Transverse colon (tissue), 3 donors: ENCODE data around the gene ZYX.

ENCODE experiments used
- POLR2A ChIP-seq: fragments of 450-650 bp; IDR thresholded peaks from one replicate; pipeline ENCODE4 v1.6.1; 2016; ENCODE audit warnings: antibody characterized with exemption, mild to moderate bottlenecking, moderate library complexity
- TF ChIP-seq, protein P1 (sequence below), 5 experiments: fragments of 200-600 bp in 3 of 5; fragments of 450-650 bp in 2 of 5; sonication (generic) in 3 of 5; IDR thresholded peaks; 1 replicate in 2 of 5; 2 replicates in 3 of 5; pipeline ENCODE4 v1.5.1; 2016 to 2017; ENCODE audit warnings: antibody characterized with exemption in 5 of 5, inconsistent platforms in 3 of 5, mild to moderate bottlenecking in 2 of 5, moderate library complexity in 1 of 5

DNA sequence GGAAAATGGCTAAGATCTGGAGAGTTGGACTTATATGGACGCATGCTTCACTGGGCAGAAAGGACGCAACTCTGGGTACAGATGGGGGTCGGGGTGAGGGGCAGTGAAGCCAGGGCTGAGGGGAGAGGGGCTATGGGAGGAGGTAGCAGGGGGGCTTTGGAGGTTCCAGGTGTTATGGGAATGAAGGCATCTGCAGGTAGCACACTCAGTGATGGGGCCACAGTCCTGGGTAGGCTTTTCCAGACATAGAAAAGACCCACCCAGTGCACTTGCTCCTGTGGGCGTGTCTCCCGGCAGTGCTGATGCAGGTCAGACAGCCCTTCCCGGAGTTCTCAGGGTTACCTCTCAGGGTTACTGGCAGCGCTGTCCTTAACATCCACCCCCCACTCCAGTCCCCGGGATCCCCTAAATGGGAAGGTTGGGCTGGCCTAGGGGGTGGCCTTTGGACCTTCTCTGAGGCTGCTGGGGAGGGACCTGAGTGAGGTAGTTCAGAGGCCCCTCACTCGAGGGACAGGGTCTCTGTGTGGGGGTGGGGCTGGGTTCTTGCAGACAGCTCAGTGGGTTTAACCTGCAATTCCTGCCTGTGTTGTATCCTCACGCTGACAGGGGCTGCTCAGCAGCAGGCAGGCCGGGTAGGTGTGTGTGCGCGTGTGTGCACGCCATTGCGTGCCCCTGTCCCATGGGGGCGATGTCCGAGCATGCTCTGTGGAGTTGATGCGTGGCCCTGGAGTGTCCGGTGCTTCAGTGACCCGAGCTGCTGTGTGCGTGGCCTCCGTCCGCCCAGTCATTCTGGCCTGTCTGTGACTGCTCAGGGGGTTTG is 6.2 kb downstream of the ZYX start:
- TF ChIP-seq, protein P1, sequence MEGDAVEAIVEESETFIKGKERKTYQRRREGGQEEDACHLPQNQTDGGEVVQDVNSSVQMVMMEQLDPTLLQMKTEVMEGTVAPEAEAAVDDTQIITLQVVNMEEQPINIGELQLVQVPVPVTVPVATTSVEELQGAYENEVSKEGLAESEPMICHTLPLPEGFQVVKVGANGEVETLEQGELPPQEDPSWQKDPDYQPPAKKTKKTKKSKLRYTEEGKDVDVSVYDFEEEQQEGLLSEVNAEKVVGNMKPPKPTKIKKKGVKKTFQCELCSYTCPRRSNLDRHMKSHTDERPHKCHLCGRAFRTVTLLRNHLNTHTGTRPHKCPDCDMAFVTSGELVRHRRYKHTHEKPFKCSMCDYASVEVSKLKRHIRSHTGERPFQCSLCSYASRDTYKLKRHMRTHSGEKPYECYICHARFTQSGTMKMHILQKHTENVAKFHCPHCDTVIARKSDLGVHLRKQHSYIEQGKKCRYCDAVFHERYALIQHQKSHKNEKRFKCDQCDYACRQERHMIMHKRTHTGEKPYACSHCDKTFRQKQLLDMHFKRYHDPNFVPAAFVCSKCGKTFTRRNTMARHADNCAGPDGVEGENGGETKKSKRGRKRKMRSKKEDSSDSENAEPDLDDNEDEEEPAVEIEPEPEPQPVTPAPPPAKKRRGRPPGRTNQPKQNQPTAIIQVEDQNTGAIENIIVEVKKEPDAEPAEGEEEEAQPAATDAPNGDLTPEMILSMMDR (IDR thresholded peaks at IDR 0.05), result no peak
- TF ChIP-seq POLR2A, result no peak
